ENCODE results near the gene DMTF1. TPM values are rescaled to one million over a fixed set of nuclear protein-coding genes. Genes with fewer than 3 reads are reported as not detected.

DMTF1 gene
- total and polyA plus RNA-seq, 2 of the 8 experiments (the other 6 are each of a cell fraction or from before 2014, with no cell fraction given) = 86.0 to 115 TPM

DNA sequence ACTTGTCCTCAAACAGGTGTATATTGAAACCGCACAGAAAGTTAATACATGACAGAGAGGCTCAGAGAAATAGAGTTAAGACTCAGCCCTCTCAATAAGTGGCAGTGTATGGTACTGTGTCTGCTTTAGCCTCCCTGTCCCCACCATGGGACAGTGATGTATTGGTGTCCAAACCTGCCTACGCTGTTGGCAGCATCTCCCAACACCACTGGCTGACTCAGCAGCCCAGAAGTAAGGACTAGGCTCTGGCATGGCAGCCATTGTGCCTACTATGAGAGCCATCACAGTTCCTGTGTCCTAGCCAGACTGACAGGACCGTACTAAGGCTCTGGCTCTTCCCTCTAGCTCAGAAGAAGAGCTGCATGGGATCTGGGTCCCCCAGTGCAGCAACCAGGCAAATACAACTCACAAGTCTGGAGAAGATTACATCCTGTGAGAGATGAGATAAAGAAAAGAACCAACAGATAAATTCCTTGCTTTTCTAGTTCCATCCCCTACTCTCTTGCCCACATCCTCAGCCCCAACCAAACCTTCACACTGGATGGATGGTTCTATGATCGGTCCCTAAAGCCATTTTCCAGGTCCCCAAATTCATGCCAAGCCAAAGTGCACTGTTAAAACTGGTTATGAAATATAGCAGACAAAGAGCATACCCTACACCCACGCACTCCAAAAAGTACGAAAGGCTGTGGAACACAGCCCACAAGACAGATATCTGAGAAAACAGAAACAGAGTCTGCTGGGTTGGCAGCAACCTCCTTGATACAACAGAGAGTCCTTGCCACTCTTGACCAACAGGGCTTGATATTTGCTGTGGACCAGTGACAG, 44.1 kb upstream of the DMTF1 start (continued):
- no peak for TF ChIP-seq KDM4A (IDR thresholded peaks at IDR 0.05; ENCODE audit: low read depth, low read length, severe bottlenecking)
- no peak for TF ChIP-seq BCL11A (IDR thresholded peaks at IDR 0.05; ENCODE audit: low read depth in 2 of 2, low read length in 2 of 2)
